ENCODE results near the gene EMSY.

EMSY gene

DNA sequence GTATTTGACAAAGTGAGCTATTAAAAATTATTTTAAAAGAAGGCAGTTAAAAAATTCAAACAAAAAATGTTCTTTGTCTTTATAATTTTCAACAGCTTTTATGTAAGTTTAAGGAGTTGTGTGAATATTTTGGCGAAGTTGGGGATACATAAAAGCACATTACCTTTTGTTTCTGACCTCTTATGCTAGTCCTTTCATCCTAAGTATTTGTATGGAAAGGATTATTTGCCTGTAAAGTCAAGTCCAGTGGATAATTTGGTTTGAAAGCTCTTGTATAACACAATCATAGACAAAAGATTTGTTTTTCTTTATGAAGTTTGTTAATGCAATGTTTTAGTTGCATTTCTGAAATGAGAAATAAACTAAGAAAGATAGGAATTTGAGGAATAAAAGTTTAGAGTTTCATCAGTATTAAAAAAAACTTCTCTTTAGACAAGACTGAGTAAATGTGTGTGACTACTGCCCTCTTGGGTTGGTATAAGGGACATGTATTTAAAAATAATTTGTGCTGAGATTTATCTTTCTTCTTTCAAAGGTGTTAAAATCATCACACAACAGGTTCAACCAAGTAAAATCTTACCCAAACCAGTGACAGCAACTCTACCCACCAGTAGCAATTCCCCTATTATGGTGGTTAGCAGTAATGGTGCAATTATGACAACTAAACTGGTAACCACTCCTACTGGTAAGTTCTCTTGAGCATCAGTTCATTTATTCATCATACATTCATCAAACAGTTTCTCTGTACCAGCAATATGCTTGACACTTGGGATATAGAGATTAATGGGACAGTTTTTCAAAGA, 68.2 kb downstream of the EMSY start:
- Histone ChIP-seq H3K27me3 (ENCODE audit: control insufficient read depth in 5 of 5, insufficient read depth in 4 of 5, low read length in 5 of 5) (no peaks in the 10 kb centered on the region), H3K36me3 (ENCODE audit: control insufficient read depth in 5 of 5, insufficient read depth in 5 of 5, low read length in 5 of 5) (peaks cover 0 to 21% (median 5%) of the 10 kb centered on the region in 5 donors), H3K9me3 (ENCODE audit: control insufficient read depth in 5 of 5, low read length in 5 of 5) (no peaks in the 10 kb centered on the region), H3K4me1 (ENCODE audit: control insufficient read depth in 5 of 5, insufficient read depth in 5 of 5, low read length in 5 of 5) (peaks cover 0 to 2% (median 0%) of the 10 kb centered on the region in 5 donors), H3K27ac (ENCODE audit: low read depth, low read length) (no peak overlapping the region), H3K9ac (ENCODE audit: low read length in 5 of 5) (no peak overlapping the region), H3K4me3 (ENCODE audit: low read depth in 1 of 5, low read length in 5 of 5) (no peak overlapping the region)

DNA sequence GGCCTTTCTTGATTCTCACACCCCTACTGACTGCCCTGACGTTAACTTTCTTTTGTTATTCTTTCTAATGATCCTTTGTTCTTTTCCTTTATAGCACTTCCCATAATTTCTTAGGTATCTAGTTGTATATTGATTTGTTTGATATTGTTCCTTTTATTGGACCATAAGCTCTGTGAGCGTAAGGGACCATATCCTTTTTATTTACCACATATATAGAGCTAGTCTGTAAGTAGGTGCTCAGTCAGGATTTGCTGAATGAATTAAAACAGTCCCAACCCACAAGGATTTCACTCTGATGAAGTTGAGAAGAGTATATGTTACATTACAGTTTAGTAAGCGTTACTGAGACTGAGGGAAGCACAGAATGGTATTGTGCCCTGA, 68.8 kb downstream of the EMSY start:
- no peak overlapping the region for H3K4me3 ChIP-seq (ENCODE audit: low read depth in 1 of 5, low read length in 5 of 5)

DNA sequence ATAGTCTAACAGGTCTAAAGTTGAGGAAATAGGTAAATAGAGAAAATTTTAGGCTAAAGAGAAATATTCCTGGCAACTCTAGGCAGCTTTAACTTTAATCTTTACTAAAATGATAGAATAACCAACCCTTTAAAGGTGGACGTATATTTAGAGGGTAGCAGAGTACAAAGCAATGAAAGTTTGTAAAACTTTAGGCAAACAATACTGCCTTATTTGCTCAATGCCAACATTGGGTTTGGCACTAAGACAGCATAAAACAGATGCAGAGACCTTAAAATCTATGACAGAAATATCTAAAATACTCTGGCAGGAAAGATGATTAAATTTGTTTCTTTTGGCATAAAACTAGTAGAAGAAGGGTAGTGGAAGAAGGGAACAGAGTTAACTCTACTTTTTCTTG, 70.7 kb downstream of the EMSY start:
- Histone ChIP-seq H3K9ac (ENCODE audit: low read length in 5 of 5) (no peak overlapping the region), H3K9me3 (ENCODE audit: control insufficient read depth in 5 of 5, low read length in 5 of 5) (no peaks in the 10 kb centered on the region), H3K27ac (ENCODE audit: low read depth, low read length) (no peak overlapping the region), H3K36me3 (ENCODE audit: control insufficient read depth in 5 of 5, insufficient read depth in 5 of 5, low read length in 5 of 5) (peaks cover 0 to 24% (median 5%) of the 10 kb centered on the region in 5 donors), H3K4me1 (ENCODE audit: control insufficient read depth in 5 of 5, insufficient read depth in 5 of 5, low read length in 5 of 5) (peaks cover 0 to 2% (median 0%) of the 10 kb centered on the region in 5 donors), H3K27me3 (ENCODE audit: control insufficient read depth in 5 of 5, insufficient read depth in 4 of 5, low read length in 5 of 5) (no peaks in the 10 kb centered on the region), H3K4me3 (ENCODE audit: low read depth in 1 of 5, low read length in 5 of 5) (no peak overlapping the region)

More for the DNA sequence above, 68.8 kb downstream of the EMSY start:
- Histone ChIP-seq H3K9me3 (ENCODE audit: control insufficient read depth in 5 of 5, low read length in 5 of 5) (no peaks in the 10 kb centered on the region), H3K9ac (ENCODE audit: low read length in 5 of 5) (no peak overlapping the region), H3K27me3 (ENCODE audit: control insufficient read depth in 5 of 5, insufficient read depth in 4 of 5, low read length in 5 of 5) (no peaks in the 10 kb centered on the region), H3K27ac (ENCODE audit: low read depth, low read length) (no peak overlapping the region), H3K36me3 (ENCODE audit: control insufficient read depth in 5 of 5, insufficient read depth in 5 of 5, low read length in 5 of 5) (peaks cover 0 to 18% (median 5%) of the 10 kb centered on the region in 5 donors), H3K4me1 (ENCODE audit: control insufficient read depth in 5 of 5, insufficient read depth in 5 of 5, low read length in 5 of 5) (peaks cover 0 to 2% (median 0%) of the 10 kb centered on the region in 5 donors)

DNA sequence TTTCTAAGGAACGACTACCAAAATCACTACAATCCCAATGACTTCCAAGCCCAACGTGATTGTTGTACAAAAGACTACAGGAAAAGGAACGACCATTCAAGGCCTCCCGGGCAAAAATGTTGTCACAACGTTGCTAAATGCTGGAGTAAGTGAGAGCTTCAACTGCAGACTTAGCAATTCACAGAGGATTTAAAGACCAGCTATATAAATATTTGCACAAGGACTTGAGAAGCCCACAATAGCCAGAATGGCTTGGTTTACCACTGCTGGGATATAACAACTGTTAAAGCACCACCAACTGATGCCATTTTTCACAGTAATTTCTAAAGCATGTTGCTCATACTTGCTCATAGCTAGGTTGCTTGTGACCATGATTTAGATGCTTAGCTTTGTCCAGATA, 78.3 kb downstream of the EMSY start:
- Histone ChIP-seq H3K4me3 (ENCODE audit: low read depth in 1 of 5, low read length in 5 of 5) (no peak overlapping the region), H3K27me3 (ENCODE audit: control insufficient read depth in 5 of 5, insufficient read depth in 4 of 5, low read length in 5 of 5) (no peaks in the 10 kb centered on the region), H3K4me1 (ENCODE audit: control insufficient read depth in 5 of 5, insufficient read depth in 5 of 5, low read length in 5 of 5) (peaks cover 0 to 8% (median 2%) of the 10 kb centered on the region in 5 donors), H3K36me3 (ENCODE audit: control insufficient read depth in 5 of 5, insufficient read depth in 5 of 5, low read length in 5 of 5) (peaks cover 3 to 28% (median 20%) of the 10 kb centered on the region in 5 donors), H3K9me3 (ENCODE audit: control insufficient read depth in 5 of 5, low read length in 5 of 5) (no peaks in the 10 kb centered on the region), H3K27ac (ENCODE audit: low read depth, low read length) (no peak overlapping the region), H3K9ac (ENCODE audit: low read length in 5 of 5) (no peak overlapping the region)

DNA sequence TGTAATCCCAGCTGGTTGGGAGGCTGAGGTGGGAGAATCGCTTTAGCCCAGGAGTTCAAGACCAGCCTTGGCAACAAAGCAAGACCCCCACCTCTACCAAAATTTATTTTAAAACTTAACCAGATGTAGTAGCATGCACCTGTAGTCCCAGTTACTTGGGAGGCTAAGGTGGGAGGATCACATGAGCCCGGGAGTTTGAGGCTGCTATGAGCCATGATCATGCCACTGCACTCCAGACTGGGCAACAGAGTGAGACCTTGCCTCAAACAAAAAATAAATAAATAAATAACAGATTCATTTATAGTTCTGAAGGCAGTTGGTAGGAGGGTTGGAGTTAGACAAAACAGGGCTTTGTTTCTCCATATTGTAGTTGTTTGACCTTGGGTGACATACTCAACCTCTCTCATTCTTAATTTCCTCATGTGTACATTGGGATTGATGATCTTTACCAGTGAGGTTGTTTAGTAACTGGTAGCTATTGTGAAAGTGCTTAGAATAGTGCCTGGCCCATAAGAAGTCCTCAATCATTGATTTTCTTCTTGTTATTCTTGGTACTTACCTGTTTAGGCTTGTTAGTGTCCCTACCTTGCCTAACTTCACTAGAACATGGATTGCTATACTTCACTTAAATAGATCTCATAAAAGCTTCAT, 79.1 kb downstream of the EMSY start:
- Histone ChIP-seq H3K4me3 (ENCODE audit: low read depth in 1 of 5, low read length in 5 of 5) (no peak overlapping the region), H3K36me3 (ENCODE audit: control insufficient read depth in 5 of 5, insufficient read depth in 5 of 5, low read length in 5 of 5) (peaks cover 10 to 35% (median 25%) of the 10 kb centered on the region in 5 donors), H3K4me1 (ENCODE audit: control insufficient read depth in 5 of 5, insufficient read depth in 5 of 5, low read length in 5 of 5) (peaks cover 0 to 8% (median 2%) of the 10 kb centered on the region in 5 donors), H3K27me3 (ENCODE audit: control insufficient read depth in 5 of 5, insufficient read depth in 4 of 5, low read length in 5 of 5) (no peaks in the 10 kb centered on the region), H3K9me3 (ENCODE audit: control insufficient read depth in 5 of 5, low read length in 5 of 5) (no peaks in the 10 kb centered on the region), H3K27ac (ENCODE audit: low read depth, low read length) (no peak overlapping the region), H3K9ac (ENCODE audit: low read length in 5 of 5) (no peak overlapping the region)

DNA sequence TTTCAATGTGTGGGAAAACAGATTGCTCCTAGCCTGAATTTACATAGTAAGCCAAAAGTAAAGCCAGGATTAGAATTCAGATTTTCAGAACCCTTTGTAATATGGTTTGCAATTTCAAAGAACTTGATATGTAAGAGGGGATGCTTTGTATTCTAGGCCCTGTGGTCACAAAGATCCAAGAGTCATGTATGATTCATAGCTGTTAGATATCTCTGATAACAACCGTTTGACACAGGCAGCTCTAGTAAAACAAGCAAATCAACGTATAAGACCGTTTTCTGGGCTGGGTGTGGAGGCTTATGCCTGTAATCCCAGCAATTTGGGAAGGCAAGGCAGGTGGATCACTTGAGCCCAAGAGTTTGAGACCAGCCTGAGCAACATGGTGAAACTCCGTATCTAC, 79.6 kb downstream of the EMSY start:
- H3K9me3 ChIP-seq (ENCODE audit: control insufficient read depth in 5 of 5, low read length in 5 of 5): no peaks in the 10 kb centered on the region
- no peaks in the 10 kb centered on the region for H3K27me3 ChIP-seq (ENCODE audit: control insufficient read depth in 5 of 5, insufficient read depth in 4 of 5, low read length in 5 of 5)
- H3K27ac ChIP-seq (ENCODE audit: low read depth, low read length): no peak overlapping the region
- H3K36me3 ChIP-seq (ENCODE audit: control insufficient read depth in 5 of 5, insufficient read depth in 5 of 5, low read length in 5 of 5): peaks cover 13 to 40% (median 29%) of the 10 kb centered on the region in 5 donors
- H3K4me3 ChIP-seq (ENCODE audit: low read depth in 1 of 5, low read length in 5 of 5): no peak overlapping the region
- peaks cover 0 to 8% (median 2%) of the 10 kb centered on the region in 5 donors for H3K4me1 ChIP-seq (ENCODE audit: control insufficient read depth in 5 of 5, insufficient read depth in 5 of 5, low read length in 5 of 5)
- no peak overlapping the region for H3K9ac ChIP-seq (ENCODE audit: low read length in 5 of 5)

DNA sequence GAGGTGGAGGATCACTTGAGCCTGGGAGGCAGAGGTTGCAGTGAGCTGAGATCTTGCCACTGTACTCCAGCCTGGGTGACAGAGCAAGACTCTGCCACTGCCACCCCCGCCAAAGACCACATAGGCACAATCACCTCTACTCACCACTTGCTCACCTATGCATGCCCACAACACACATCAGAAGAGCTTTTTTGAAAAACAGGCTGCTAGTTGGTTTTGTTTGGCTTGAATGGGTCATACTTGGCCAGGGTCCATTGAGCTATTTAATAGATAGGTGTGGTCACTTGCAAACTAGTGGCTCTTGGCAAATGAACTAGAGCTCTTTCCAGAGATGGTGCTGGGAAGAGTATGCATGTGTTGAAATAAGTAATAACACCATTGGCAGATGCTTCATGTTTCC, 80.1 kb downstream of the EMSY start:
- Histone ChIP-seq H3K27ac (ENCODE audit: low read depth, low read length) (no peak overlapping the region), H3K36me3 (ENCODE audit: control insufficient read depth in 5 of 5, insufficient read depth in 5 of 5, low read length in 5 of 5) (peaks cover 13 to 37% (median 32%) of the 10 kb centered on the region in 5 donors), H3K4me3 (ENCODE audit: low read depth in 1 of 5, low read length in 5 of 5) (no peak overlapping the region)

DNA sequence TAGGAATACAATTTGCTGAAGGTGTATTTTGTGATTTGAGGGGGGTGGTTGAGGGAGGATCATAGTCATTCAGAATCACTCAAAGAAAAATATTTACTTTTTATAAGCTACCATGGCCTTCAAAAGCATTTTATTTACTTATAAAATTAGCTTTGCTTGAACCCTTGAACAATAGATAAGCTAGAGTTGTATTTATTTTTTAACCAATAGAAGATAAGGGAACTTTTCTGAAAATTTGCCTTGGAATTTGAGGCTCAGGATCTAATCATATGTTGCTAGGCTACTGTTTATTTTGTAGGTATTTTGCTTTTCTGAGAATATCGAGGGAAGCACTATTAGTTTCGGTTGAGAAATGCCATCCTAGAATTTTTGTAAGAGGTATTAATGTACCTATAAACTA, 82.1 kb downstream of the EMSY start:
- Histone ChIP-seq H3K4me1 (ENCODE audit: control insufficient read depth in 5 of 5, insufficient read depth in 5 of 5, low read length in 5 of 5) (peaks cover 0 to 8% (median 2%) of the 10 kb centered on the region in 5 donors), H3K9ac (ENCODE audit: low read length in 5 of 5) (no peak overlapping the region), H3K27ac (ENCODE audit: low read depth, low read length) (no peak overlapping the region), H3K9me3 (ENCODE audit: control insufficient read depth in 5 of 5, low read length in 5 of 5) (no peaks in the 10 kb centered on the region), H3K36me3 (ENCODE audit: control insufficient read depth in 5 of 5, insufficient read depth in 5 of 5, low read length in 5 of 5) (peaks cover 22 to 51% (median 36%) of the 10 kb centered on the region in 5 donors), H3K27me3 (ENCODE audit: control insufficient read depth in 5 of 5, insufficient read depth in 4 of 5, low read length in 5 of 5) (no peaks in the 10 kb centered on the region), H3K4me3 (ENCODE audit: low read depth in 1 of 5, low read length in 5 of 5) (no peak overlapping the region)

More for the DNA sequence above, 80.1 kb downstream of the EMSY start:
- Histone ChIP-seq H3K4me1 (ENCODE audit: control insufficient read depth in 5 of 5, insufficient read depth in 5 of 5, low read length in 5 of 5) (peaks cover 0 to 8% (median 2%) of the 10 kb centered on the region in 5 donors), H3K9me3 (ENCODE audit: control insufficient read depth in 5 of 5, low read length in 5 of 5) (no peaks in the 10 kb centered on the region), H3K27me3 (ENCODE audit: control insufficient read depth in 5 of 5, insufficient read depth in 4 of 5, low read length in 5 of 5) (no peaks in the 10 kb centered on the region), H3K9ac (ENCODE audit: low read length in 5 of 5) (no peak overlapping the region)

DNA sequence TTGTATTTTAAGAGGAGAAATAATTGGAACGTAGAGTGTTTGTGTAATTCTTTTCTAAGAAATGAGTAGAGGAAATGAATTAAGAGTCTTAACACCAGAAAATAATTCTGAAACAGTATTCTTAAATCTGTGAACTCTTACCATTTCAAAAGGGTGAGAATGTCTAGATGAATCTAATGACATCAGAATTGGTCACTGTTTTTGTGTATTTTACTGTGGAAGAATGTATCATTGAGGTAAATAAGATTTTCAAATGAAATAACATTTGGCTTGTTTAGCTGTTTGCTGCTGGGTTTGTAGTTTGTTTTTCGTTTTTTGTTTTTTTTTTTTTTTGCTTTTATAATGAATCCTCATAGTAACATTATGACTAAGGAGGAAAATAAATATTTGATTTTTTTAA, 97.6 kb downstream of the EMSY start:
- Histone ChIP-seq H3K27me3 (ENCODE audit: control insufficient read depth in 5 of 5, insufficient read depth in 4 of 5, low read length in 5 of 5) (no peaks in the 10 kb centered on the region), H3K27ac (ENCODE audit: low read depth, low read length) (no peak overlapping the region), H3K36me3 (ENCODE audit: control insufficient read depth in 5 of 5, insufficient read depth in 5 of 5, low read length in 5 of 5) (peaks cover 33 to 69% (median 47%) of the 10 kb centered on the region in 5 donors), H3K4me3 (ENCODE audit: low read depth in 1 of 5, low read length in 5 of 5) (no peak overlapping the region), H3K9me3 (ENCODE audit: control insufficient read depth in 5 of 5, low read length in 5 of 5) (no peaks in the 10 kb centered on the region), H3K9ac (ENCODE audit: low read length in 5 of 5) (no peak overlapping the region), H3K4me1 (ENCODE audit: control insufficient read depth in 5 of 5, insufficient read depth in 5 of 5, low read length in 5 of 5) (no peaks in the 10 kb centered on the region)

DNA sequence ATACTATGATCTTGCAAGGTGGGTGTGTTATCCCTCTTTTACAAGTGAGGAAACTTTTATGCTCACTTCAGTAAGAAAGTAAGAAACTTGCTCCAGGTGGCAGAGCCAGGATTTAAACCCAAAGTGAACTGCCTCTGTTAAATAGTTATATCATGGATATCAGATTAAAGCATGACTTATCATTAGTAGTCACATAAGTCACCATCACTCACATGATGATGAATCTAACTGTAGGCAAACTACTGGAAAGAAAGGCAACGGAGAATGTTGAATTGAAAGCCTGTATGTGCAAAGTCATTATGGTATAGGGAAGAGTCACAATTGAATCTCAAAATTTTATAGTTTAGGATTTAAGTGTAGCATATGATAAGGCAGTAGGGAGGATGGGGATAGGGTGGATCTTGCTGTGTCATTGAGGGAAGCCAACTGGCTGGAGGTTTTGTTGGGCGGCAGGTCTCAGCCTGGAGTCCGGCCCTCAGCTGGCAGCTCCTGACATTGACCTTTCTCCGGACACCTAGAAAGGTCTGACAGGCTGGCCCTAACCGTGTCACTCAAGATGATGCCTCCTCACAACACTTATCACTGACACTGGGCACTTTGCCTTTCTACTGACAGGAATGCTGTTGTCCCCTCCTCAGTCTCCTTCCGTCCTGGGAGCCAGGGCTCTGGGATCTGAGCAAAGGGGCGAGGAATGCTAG, 98.3 kb downstream of the EMSY start:
- Histone ChIP-seq H3K27ac (ENCODE audit: low read depth, low read length) (no peak overlapping the region), H3K27me3 (ENCODE audit: control insufficient read depth in 5 of 5, insufficient read depth in 4 of 5, low read length in 5 of 5) (no peaks in the 10 kb centered on the region), H3K4me3 (ENCODE audit: low read depth in 1 of 5, low read length in 5 of 5) (no peak overlapping the region), H3K9me3 (ENCODE audit: control insufficient read depth in 5 of 5, low read length in 5 of 5) (no peaks in the 10 kb centered on the region), H3K9ac (ENCODE audit: low read length in 5 of 5) (no peak overlapping the region), H3K4me1 (ENCODE audit: control insufficient read depth in 5 of 5, insufficient read depth in 5 of 5, low read length in 5 of 5) (no peaks in the 10 kb centered on the region), H3K36me3 (ENCODE audit: control insufficient read depth in 5 of 5, insufficient read depth in 5 of 5, low read length in 5 of 5) (peaks cover 35 to 64% (median 41%) of the 10 kb centered on the region in 5 donors)

Measured in subcutaneous abdominal adipose tissue (tissue), 5 donors.